ENCODE measurements around the gene FOLH1.

DNA sequence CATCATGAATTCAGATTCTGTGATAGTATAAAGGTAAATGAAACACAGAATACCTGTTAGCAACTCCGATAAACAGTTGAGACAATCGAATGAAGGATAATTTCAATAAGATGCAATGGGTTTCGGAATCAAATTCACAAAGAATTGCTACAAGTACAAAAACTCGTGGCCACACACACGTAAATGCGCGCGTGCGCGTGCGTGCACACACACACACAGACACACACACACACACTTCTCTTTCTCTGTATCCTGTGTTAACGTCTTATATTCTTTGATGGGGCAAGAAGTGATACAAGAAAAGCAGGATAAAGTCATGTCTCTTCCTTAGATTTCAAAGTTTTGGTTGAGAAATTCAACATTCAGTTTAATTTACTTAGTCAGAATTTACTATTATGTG lies 57.2 kb downstream of the FOLH1 start:
- no peak for TF ChIP-seq CTCF (IDR thresholded peaks at IDR 0.05; ENCODE audit: insufficient read depth, low read depth, low read length)
- no peak for TF ChIP-seq EZH2 (IDR thresholded peaks at IDR 0.05; ENCODE audit: insufficient read depth, low read length)
